Upper lobe of left lung (tissue), 4 donors: ENCODE results near the gene GRK5.

Experiments
- CTCF ChIP-seq, 6 experiments: fragments of 450-650 bp in 4 of 6; fragments of 200-600 bp in 2 of 6; sonication (generic) in 2 of 6; IDR thresholded peaks; one replicate each; pipeline ENCODE4 v1.5.1; 2016 to 2019; ENCODE audit warnings: antibody characterized with exemption in 6 of 6
- EP300 ChIP-seq, 4 donors: sonication (generic); formaldehyde crosslinking; IDR thresholded peaks; one replicate each; pipeline ENCODE4 v1.5.1; 2017; ENCODE audit warnings: antibody characterized with exemption in 4 of 4, control low read depth in 2 of 4
- POLR2A ChIP-seq, 4 donors: fragments of 450-650 bp; IDR thresholded peaks; one replicate each; pipeline ENCODE4 v1.5.1; 2016 to 2017; ENCODE audit warnings: antibody characterized with exemption in 4 of 4, mild to moderate bottlenecking in 2 of 4

DNA sequence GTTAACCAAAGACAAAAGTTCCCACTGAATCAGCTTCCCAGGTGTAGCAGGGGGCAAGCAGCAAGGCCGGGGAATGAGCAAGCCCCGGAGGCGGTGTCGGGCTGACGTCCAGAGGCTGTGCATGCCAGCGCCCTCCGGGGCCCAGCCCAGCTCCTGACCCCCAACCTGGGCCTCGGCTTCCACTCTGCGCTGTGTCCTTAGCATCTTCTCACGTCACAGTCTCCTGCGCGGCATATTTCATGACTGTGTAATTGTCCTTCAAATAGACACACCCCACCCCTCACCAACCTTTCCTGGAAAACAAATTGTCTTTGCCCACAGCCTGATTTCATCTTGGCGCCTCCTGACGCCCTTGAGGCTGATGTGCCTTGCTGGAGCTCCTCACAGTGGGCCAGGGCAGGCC lies 201.6 kb downstream of the GRK5 start:
- no peak for TF ChIP-seq CTCF (IDR thresholded peaks at IDR 0.05)
- no peak for TF ChIP-seq POLR2A (IDR thresholded peaks at IDR 0.05)
- TF ChIP-seq EP300 (IDR thresholded peaks at IDR 0.05) = peak in 2 of 4 donors; percentile 46 to 68
